ENCODE results near the gene GRID2IP.

GRID2IP gene

DNA sequence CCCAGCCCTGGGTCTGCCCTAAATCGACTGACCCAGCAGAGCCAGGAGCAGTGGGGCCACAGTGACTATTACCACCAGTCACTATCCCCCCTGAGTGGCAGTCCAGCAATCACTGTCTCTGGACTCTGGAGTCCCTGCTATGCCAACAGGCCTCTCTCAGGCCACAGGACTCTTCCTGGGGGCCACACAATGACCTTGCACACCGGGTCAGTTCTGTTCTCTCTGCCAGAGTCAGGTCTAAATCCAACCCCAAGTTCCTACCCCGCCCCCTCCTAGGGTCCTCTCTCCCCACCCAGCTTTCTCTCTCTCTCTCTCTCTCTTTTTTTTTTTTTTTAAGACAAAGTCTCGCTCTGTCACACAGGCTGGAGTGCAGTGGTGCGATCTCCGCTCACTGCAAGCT lies 21.6 kb downstream of the GRID2IP start:
- no peak for DNase-seq
- in situ Hi-C loops (cut with MboI; ENCODE audit: low pct_unique_long_range_greater_than_20kb, low sequenced_read_pairs): no loop called here

DNA sequence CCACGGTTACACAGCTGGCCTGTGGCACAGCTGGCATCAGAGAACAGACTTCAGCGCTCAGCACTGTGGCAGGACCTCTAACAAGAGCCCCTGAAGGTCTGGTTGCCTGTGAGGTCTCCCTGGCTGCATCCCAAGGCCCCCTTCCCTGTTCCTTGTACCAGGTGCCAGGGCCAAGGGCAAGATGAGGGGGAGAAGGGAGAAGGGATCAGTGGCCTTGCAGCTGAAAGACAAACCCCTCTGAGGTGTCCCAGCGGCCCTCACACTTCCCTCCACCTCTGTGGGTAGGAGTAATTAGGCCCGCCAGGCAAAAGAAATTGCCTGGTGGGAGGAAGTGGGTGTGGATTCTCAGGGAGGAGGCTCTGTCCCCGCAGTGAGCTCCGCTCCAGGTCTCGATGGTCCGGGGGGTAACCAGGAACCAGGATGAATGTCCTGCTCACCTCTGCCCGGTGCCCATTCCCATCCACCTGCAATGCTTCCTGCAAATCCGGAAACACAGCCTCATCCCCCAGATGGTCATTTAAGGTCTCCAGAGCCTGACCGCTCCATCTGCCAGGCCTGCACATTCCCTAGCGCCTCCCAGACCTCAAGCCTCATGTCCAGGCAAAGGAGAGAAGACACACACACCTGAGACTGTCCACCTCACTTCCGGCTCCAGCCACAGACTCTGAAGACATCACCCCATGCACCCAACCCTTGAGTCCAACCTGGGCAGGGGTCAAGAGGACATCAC lies 22.7 kb downstream of the GRID2IP start:
- peak; percentile 33 for DNase-seq
- in situ Hi-C loops (cut with MboI; ENCODE audit: low pct_unique_long_range_greater_than_20kb, low sequenced_read_pairs): no loop called here

DNA sequence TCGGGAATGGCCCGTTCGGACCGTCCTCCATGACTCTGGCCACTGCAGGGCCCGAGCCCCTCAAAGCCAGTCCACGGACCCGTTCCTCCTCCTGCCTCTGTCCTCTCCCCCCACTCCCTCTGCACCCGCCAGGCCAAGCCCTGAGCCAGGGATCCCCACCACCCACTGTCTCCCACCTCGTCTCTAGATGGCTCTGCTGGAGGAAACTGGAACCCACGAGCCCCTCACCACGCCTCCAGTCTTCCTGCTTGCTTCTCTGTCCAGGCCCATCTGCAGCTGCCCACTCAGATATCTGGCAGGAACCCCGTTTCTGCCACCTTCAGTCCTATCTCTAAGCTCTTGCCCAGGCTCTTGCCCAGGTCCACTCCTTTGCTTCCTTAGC lies 24.3 kb downstream of the GRID2IP start:
- in situ Hi-C loops (cut with MboI; ENCODE audit: low pct_unique_long_range_greater_than_20kb, low sequenced_read_pairs): no loop called here
- DNase-seq: no peak

DNA sequence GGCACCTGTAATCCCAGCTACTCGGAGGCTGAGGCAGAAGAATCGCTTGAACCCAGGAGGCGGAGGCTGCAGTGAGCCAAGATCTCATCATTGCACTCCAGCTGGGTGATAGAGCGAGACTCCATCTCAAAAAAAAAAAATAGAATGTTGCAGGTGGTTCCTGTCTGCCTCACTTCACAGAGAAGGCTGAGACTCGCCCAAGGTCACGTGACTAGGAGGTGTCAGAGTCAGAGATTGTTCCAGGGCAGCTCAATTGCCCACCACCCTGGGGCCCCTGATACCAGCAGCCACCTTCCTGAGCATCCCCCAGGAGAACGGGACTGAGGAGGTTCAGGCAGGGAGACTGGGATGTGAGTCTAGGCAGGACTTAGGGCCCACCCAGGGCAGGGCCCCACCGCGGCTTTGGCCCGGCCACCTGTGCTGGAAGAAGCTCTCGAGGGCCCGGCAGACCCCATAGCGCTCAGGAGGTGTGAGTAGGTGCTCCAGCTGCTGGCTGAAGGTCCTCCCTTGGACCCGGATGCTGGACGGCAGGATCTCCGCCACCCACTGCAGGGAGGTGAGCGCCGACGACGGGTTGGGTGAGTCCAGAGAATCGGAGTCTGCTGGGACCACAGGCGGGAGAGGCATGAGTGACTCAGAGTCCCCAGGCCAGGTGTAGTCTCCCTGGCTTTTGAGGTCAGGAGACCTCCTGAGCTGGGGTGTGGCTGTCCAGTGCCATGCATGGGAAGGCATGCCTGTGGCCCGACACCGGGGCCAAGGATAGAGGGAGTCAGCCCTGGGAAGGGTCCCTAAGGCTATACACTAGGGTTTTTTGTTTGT lies 30.9 kb downstream of the GRID2IP start:
- DNase-seq: no peak
- in situ Hi-C loops (cut with MboI; ENCODE audit: low pct_unique_long_range_greater_than_20kb, low sequenced_read_pairs): no loop called here

DNA sequence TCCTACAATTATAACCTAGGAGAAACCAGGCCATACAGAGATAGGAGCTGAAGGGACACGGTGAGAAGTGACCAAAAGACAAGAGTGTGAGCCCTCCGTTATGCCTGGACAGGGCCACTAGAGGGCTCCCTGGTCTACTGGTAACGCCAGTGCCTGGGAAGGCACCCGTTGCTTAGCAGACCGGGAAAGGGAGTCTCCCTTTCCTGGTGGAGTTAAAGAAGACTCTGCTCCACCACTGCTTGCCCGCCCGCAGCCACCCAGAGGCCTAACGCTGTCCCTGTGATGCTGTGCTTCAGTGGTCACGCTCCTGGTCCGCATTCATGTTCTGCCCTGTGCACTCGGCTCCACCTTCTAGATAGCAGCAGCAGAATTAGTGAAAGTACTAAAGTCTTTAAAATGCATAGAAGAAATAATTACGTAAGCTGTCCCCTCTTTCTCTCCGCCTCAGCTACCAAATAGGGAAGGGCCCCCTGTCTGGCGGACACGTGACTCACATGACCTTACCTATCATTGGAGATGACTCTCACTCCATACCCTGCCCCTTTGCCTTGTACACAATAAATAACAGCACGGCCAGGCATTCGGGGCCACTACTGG lies 34.8 kb downstream of the GRID2IP start:
- DNase-seq: peak; percentile 85
- in situ Hi-C loops (cut with MboI; ENCODE audit: low pct_unique_long_range_greater_than_20kb, low sequenced_read_pairs): no loop called here

DNA sequence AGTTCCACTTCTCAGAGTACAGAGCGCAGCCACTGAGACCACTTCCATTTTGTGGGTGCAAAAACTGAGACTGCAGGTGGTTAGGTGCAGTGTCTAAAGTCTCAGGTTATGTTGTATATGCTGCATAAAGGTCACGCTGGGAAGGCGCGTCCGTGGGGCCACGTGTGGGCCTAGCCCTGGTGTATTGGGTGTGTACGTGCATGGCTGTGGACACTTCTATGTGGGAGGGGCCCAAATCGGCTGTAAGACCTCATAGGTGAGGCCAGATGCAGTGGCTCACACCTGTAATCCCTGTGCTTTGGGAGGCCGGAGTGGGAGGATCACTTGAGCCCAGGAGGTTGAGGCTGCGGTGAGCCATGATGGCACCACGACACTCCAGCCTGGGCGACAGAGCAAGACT lies 37.7 kb downstream of the GRID2IP start:
- DNase-seq: no peak
- in situ Hi-C loops (cut with MboI; ENCODE audit: low pct_unique_long_range_greater_than_20kb, low sequenced_read_pairs): no loop called here

DNA sequence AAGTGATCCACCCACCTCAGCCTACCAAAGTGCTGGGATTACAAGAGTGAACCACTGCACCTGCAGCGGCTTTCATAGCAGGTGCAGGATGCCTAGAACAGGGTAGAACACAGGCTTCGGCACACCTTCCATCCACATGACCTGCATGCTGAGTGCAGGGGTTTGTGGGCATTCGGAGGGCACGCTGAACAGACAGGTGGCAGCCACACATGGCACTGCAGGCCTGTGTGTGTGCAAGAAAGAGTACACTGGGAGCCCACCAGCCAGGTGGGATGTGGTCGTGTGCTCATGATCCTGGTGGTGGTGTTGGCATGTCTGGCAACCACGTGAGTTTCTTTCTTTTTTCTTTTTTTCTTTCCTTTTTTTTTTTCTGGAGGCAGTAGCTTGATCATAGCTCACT lies 38.4 kb downstream of the GRID2IP start:
- no peak for DNase-seq
- in situ Hi-C loops (cut with MboI; ENCODE audit: low pct_unique_long_range_greater_than_20kb, low sequenced_read_pairs): no loop called here

DNA sequence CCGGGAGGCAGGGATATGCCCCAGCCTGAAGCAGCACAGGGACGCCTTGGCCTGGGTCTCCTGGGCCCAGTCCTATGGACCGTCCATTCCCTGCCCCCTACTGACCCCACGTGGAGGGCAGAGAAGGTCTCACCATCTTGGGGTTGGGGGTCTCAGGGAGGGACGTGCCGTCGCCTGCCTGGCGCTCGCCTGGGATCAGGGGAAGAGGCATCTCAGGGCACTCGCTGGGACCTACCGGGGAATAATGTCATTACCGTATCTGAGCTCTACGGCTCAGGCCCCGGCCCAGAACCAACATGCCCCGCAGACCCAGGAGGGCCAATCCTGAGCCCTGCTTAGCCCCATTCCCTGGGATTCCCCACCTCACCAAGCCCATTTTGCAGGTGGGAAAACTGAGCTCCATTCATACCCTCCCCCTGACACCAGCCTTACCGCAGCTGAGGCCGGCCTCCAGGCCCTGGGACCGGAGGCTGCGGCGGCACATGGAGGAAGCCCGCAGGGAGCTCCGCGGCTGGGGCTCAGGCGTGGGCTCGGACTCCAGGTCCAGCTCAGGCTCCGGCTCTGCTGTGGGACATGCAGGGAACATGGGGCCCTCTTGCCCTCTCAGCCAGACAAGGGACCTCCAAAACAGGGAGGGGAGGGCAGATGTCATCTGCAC lies 40.7 kb downstream of the GRID2IP start:
- no peak for DNase-seq
- in situ Hi-C loops (cut with MboI; ENCODE audit: low pct_unique_long_range_greater_than_20kb, low sequenced_read_pairs): no loop called here

DNA sequence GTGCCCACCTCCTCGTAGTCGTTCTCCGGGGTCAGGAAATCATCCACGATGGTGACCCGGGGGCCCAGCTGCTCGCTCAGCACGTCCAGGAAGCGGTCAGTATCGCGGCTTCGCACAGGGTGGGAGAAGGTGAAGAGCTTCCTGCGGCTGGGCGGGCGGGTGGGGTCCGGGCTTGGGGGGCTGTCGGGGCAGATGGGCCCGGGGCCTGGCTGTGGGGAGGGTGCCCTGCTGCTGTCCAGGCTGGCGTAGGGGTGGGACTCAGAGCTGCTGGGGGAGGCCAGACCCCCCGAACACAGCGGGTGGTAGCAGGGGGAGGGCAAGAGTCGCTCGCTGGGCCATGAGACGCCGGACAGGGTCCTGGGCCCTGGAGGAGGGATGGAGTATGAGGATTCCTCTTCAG lies 42.3 kb downstream of the GRID2IP start:
- DNase-seq: no peak

DNA sequence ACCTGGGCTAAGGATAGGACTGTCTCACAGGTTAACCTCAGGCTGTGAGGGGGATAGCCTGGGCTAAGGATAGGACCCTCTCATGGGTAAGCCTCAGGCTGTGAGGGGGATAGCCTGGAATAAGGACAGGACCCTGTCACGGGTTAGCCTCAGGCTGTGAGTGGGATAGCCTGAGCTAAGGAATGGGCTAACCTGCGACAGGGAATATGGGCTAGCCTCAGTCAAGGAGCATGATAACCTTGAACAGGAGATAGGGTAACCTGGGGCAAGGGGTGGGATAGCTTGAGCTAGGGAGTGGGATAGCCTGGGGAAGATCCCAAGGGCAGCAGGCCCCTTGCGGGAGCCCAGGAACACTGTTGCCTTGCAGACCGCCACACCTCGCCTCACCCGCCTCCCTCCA lies 42.7 kb downstream of the GRID2IP start:
- in situ Hi-C loops (cut with MboI; ENCODE audit: low pct_unique_long_range_greater_than_20kb, low sequenced_read_pairs): no loop called here

More for the DNA sequence above, 42.3 kb downstream of the GRID2IP start:
- in situ Hi-C loops (cut with MboI; ENCODE audit: low pct_unique_long_range_greater_than_20kb, low sequenced_read_pairs): no loop called here

DNA sequence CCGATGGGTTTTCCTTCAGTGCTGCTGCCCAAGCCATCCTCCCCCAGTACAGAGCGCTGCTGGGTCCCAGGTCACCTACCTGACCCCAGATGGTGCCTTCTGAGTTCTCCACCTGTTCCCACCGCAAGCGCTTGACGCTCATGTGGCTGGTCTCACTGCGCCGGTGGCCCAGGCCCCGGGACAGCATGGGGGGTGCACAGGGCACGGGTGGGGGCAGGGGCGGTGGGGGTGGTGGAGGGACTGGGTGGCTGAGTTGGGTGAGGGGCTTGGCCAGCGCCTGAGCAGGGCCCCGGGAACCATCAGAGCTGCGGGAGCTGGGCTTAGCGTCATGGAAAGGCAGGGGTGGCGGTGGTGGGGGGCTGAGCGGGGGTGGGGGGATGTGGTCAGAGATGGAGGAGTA lies 43.4 kb downstream of the GRID2IP start:
- in situ Hi-C loops (cut with MboI; ENCODE audit: low pct_unique_long_range_greater_than_20kb, low sequenced_read_pairs): no loop called here

More for the DNA sequence above, 42.7 kb downstream of the GRID2IP start:
- no peak for DNase-seq

DNA sequence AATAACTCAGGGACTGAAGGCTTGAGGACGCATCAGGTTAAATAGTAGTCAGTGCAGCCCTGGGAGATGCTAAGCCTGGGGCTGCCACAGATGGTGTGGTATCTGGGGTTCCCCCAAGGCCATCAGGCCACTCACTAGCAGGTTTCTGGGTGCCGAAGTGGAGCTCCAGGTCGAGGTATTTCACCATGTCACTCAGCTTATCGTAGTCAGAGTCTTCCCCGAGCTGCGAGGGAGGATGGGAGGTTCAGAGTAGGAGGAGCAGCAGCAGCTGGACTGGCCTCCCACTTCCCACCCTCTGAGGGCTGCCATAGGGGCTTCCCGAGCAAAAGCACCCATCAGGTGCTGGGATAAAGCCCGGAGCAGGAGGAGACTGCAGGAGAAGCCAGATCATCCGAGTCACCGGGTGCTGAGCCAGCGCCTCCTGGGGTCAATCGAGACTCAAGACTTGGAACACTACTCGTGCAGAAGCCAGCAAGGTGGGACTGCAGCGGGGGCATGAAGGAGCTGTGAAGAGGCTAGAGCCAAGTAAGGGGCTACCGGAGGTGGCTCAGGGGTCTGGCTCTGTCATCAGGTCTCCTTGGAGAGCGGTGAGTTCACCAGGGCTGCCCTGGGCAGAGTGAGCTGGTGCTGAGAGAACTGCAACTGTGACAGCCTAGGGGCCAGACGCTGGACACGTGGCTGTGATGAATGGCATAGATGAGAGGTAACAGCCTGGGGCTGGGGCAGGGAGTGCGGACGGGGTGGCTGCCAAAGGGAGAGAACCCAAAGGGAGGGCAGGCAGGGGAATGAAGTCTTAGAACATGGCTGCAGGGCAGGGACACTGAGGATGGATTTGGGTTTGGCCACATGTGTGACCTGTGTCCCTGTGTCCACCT lies 45.3 kb downstream of the GRID2IP start:
- in situ Hi-C loops (cut with MboI; ENCODE audit: low pct_unique_long_range_greater_than_20kb, low sequenced_read_pairs): no loop called here
- DNase-seq: no peak

More for the DNA sequence above, 43.4 kb downstream of the GRID2IP start:
- DNase-seq: no peak

DNA sequence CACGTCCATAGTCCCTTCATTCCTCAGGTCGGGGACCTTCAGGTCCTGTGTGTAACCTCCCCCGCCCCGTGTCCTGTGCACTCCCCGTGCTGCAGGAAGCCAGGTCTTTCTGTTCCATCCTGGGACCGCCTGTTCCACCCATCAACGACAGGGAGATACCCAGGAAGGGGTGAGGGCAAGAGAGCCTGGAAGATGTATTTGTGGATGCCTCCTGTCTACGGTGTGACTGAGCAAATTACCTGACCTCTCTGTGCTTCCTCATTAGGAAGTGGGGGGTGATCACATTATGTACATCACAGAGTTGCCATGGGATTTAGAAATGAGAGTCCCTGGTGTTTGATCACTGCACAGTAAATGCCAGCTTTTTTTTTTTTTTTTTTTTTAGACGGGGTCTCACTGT lies 46.3 kb downstream of the GRID2IP start:
- in situ Hi-C loops (cut with MboI; ENCODE audit: low pct_unique_long_range_greater_than_20kb, low sequenced_read_pairs): no loop called here

DNA sequence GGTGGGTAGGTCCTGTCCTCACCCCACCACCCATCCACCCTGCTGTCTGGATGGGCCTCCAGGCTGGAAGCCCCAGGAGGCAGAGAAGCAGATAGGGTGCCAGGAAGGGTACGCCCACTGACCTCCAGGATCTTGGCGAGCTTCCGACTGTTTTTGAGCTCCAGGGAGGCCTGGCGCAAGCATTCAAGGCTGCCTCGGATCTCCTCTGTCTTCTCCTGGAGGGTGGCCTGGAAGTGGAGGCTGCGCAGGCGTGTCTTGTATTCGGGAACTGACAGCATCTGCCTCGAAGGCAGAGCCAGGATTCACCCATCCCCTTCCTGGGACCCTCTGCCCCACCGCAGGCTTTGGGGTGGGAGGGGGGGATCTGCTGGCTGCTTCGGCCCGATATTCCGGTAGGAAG lies 48.4 kb downstream of the GRID2IP start:
- in situ Hi-C loops (cut with MboI; ENCODE audit: low pct_unique_long_range_greater_than_20kb, low sequenced_read_pairs): no loop called here
- DNase-seq: no peak

More for the DNA sequence above, 46.3 kb downstream of the GRID2IP start:
- DNase-seq: no peak

DNA sequence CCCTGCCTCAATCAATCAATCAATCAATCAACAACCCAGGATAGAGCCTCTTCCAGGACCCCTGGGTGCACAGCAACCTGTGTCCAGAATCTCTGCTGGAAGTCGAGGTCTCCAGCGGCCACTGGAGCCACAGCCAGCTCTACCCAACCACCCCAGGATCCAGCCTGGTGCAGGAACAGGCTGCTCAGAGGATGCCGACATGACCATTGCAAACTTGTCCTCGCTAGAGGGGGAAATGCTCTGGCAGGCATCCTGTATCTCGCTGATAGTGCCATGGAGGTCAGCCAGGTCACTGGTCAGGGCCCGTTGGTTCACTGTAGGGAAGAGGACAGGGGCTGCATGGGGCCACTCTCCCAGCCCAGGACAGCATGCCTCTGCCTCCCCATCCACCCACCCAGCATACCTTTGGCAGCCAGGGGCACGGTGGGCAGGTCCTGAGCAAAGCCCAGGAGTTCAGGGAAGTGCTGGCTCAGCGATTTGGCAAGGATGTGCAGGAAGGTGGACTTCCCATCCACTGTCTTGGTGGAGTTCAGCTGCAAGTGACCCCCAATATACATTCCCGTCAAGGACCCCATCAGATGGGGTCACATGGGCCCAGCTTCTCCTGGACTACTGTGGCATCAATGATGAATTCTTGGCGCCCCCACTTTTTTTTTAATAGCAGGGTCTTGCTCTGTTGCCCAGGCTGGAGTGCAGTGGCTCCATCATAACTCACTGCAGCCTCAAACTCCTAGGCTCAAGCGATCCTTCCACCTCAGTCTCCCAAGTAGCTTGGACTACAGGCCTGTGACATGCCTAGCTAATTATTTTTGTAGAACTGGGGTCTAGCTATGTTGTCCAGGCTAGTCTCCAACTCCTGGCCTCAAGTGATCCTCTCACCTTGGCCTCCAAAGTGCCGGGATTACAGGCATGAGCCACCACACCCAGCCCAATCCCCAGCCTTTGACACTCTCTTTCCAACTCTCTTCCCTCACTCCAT lies 49.4 kb downstream of the GRID2IP start:
- DNase-seq: no peak
- in situ Hi-C loops (cut with MboI; ENCODE audit: low pct_unique_long_range_greater_than_20kb, low sequenced_read_pairs): no loop called here

DNA sequence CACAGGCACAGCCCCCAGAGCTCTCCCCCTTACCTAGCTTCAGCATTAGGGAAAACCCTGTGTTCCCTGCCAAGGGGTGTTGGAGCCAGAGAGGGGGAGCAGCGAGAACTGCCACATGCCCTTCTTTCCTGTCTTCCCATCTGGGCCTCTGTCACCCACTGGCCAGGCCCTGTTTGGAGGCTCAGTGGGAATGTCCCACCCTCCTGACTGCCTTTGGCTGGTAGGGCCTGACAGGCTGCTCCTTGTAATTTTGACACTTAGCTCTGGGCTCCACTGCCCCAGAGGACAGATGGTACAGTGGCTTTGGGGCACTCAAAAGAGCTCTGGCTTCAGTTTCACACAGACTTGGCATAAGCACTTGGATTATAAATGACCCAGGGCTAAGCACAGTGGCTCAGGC lies 50.6 kb downstream of the GRID2IP start:
- in situ Hi-C loops (cut with MboI; ENCODE audit: low pct_unique_long_range_greater_than_20kb, low sequenced_read_pairs): no loop called here
- DNase-seq: no peak

DNA sequence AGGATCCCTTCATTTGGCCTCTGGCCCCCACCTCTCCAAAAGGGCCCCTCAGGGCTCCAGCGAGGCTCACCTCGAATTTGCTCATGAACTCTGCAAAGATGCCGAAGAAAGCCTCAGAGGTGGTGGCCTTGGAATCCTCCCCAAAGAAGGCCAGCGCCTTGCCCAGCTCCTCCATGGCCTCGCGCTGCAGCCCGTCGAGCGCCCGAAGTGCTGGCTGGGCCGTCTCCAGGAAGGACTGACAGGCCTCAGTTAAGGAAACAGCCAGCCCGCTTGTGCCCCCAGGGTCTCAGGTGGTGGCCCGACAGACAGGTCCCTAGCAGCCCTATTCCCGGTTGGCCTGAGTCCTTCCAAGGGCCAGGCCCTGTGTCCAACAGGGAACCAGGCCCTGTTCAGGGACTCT lies 53.3 kb downstream of the GRID2IP start:
- DNase-seq: no peak
- in situ Hi-C loops (cut with MboI; ENCODE audit: low pct_unique_long_range_greater_than_20kb, low sequenced_read_pairs): no loop called here

DNA sequence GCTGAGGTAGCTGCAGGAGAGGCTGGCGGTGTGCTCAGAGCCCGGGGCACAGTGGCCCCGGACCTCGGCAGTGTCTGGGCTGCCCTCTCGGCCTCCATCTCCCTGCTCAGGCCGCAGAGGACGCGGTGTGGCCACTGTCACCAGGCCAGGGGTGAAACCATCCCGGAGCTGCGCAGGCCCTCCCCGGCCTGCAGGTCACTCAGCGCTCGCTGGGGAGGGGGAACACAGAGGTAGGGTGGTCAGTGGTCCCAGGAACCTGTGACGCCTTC lies 53.7 kb downstream of the GRID2IP start:
- no peak for DNase-seq

More for the DNA sequence above, 53.7 kb downstream of the GRID2IP start:
- in situ Hi-C loops (cut with MboI; ENCODE audit: low pct_unique_long_range_greater_than_20kb, low sequenced_read_pairs): no loop called here
